GM19328 (cell line): Measurements from ENCODE around the gene OR8H2.
"Not testable (repeated sequence)": the region's sequence is repeated elsewhere in the genome, so short reads cannot be mapped to it uniquely, and the experiment has no call there.

Experiments used
- ATAC-seq: cut with Tn5 transposase; IDR thresholded peaks from one replicate; pipeline ENCODE4 v1.9.1; 2021; ENCODE audit warnings: mild to moderate bottlenecking, moderate library complexity; ENCODE audit not compliant: unreplicated experiment

OR8H2 gene, protein sequence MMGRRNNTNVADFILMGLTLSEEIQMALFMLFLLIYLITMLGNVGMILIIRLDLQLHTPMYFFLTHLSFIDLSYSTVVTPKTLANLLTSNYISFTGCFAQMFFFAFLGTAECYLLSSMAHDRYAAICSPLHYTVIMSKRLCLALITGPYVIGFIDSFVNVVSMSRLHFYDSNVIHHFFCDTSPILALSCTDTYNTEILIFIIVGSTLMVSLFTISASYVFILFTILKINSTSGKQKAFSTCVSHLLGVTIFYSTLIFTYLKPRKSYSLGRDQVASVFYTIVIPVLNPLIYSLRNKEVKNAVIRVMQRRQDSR

GRCh38 chr11:56103210-56103737 is at the start of gene OR8H2:
Gene OR8H2 (plus strand): TSS chr11:56103687. CDS start chr11:56105043, 1,356 bp downstream.
- no peak for ATAC-seq

GRCh38 chr11:56056366-56056765 is 47.1 kb upstream of the OR8H2 start:
- not testable (repeated sequence) for ATAC-seq

DNA sequence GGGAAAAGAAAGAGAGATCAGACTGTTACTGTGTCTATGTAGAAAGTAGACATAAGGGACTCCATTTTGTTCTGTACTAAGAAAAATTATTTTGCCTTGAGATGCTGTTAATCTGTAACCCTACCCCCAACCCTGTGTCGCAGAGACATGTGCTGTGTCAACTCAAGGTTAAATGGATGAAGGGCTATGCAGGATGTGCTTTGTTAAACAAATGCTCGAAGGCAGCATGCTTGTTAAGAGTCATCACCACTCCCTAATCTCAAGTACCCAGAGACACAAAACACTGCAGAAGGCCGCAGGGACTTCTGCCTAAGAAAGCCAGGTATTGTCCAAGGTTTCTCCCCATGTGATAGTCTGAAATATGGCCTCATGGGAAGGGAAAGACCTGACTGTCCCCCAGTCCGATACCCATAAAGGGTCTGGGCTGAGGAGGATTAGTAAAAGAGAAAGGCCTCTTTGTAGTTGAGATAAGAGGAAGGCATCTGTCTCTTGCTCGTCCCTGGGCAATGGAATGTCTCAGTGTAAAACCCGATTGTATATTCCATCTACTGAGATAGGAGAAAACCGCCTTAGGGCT is 45.7 kb upstream of the OR8H2 start:
- ATAC-seq = not testable (repeated sequence)

DNA sequence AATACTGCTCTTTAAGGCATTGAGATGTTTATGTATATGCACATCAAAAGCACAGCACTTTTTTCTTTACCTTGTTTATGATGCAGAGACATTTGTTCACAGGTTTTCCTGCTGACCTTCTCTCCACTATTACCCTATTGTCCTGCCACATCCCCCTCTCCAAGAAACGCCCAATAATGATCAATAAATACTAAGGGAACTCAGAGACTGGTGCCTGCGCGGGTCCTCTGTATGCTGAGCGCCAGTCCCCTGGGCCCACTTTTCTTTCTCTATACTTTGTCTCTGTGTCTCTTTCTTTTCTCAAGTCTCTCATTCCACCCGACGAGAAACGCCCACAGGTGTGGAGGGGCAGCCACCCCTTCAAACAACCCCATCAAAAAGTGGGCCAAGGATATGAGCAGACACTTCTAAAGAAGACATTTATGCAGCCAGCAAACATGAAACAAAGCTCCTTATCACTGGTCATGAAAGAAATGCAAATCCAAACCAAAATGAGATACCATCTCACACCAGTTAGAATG is 45.2 kb upstream of the OR8H2 start:
- not testable (repeated sequence) for ATAC-seq

DNA sequence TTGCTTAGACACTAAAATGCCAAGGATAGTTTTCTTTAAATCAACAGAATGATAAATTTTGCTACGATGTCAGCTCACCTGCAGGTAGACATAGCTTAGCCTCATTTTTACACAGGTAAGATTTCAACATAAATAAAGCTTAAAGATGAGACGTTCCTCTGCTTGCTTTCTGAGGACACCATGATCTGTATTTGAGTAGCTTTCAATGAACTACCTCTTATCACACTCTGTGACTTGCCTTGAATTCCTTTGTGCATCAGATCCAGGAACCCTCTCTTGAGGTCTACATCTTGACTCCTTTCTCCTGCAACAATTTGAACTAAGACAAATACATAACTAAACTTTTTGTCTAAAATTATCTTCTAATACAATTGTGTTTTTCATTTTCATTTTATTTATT is 36.5 kb upstream of the OR8H2 start:
- ATAC-seq = no peak

DNA sequence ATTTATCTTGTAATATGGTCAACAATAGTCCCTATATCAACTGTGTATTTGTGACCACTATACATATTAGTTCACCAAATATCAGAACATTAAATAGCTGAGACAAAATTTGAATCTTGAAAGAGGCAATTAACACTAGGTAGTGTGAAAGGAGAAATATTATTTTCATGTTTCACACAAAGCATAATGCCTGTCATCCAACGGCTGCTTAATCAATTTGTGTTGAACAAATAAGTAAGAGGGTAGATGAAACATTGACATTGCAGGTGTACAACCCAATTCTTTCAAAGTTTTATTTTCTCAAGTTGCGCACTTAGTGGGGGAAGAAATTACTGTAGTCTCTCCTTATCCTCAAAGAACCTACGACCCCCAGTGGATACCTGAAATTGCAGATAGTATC is 13.8 kb upstream of the OR8H2 start:
- no peak for ATAC-seq

DNA sequence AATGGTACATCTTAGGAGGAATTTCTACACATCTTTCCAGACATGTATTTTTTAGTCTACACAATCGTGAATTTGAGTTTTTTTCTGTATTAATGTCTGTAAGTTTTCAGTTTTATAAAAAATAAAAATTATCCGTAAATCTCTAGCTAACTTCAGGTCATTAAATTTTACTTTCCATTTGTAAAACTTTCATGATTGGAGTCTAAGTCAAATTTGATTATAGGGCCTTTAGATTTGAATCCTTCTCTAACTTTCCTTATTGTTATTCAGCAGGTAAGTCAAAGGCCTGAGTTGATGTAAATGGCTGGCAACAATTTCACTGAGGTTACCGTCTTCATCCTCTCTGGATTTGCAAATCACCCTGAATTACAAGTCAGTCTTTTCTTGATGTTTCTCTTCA is 10.5 kb upstream of the OR8H2 start, which contains the start of gene OR8I2:
TSS of gene OR8I2 (plus strand) at position 301 of the 400 bp plus-strand sequence. CDS start at position 301, 0 bp downstream.
- no peak for ATAC-seq

- no peak for ATAC-seq
Measured at GRCh38 chr11:56122073-56122472, 18.6 kb downstream of the OR8H2 start, which contains the start of gene OR8H3. Gene OR8H3 (plus strand): TSS chr11:56122373. CDS start chr11:56122373, 0 bp downstream.

GRCh38 chr11:56140151-56140661 is 36.7 kb downstream of the OR8H2 start, which contains the start of gene OR8J3:
Gene OR8J3 (minus strand): TSS chr11:56140201. CDS start chr11:56137718, 2,483 bp downstream.
- ATAC-seq = no peak

DNA sequence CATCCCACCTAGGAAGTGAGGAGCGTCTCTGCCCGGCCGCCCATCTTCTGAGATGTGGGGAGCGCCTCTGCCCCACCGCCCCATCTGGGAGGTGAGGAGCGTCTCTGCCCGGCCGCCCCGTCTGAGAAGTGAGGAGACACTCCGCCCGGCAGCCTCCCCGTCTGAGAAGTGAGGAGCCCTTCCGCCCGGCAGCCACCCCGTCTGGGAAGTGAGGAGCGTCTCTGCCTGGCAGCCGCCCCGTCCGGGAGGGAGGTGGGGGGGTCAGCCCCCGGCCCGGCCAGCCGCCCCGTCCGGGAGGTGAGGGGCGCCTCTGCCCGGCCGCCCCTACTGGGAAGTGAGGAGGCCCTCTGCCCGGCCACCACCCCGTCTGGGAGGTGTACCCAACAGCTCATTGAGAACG is 40.2 kb downstream of the OR8H2 start:
- ATAC-seq = not testable (repeated sequence)

DNA sequence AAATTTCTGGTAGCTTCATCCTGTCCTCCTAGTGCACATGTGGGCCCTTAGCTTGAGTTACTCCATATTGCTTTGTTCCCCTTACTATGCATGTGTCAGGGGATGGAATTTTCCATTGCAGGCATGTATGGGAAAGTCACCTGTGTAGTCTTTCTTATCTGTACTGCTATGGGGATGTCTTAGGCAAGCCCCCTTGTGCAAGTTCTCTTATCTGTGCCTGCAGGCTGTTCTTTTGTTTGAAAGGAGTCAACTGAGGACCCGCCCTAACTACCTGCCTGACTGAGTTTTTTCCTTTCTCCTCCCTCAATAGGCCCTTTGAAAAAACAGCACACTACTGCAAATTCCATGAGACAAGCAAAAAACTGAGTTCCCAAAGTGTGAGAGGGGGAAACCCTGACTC is 47.9 kb downstream of the OR8H2 start:
- ATAC-seq = no peak

DNA sequence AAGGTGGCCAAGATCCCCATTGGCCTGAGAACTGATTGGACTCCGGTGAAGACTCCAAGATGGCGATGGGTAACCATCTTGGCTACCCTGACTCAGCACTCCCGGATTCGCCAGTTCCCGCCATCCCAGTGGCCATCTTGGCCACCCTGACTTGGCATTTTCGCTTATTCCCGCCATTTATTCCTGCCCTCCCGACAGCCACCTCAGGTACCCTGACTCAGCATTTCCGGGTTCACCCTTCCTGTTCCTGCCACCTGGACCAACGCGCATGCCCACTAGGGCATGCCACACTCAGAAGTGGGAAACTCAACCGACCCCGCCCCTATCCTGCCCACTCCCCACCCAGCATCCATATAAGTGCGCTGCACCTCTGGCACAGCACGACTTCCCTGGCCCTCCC is 48.8 kb downstream of the OR8H2 start:
- no peak for ATAC-seq
